AG09309 (cell line): ENCODE data around the gene DRAXIN.

Source experiments
- DNase-seq: peaks from one replicate; pipeline ENCODE4 v3.0.0-alpha.2; 2010; ENCODE audit warnings: low read depth
- H3K4me3 ChIP-seq: 2 replicates; pipeline ENCODE4 v1.5.1; 2011; ENCODE audit warnings: mild to moderate bottlenecking, low read depth, low read length, moderate library complexity; ENCODE audit not compliant: control insufficient read depth
- CTCF ChIP-seq: IDR thresholded peaks from 2 replicates; pipeline ENCODE4 v1.5.1; 2011; ENCODE audit warnings: mild to moderate bottlenecking, low read depth, low read length, inconsistent platforms; ENCODE audit not compliant: insufficient read depth, control insufficient read depth; ENCODE audit errors: missing control alignments

Gene DRAXIN

GRCh38 chr1:11740258-11741192 lies 49.0 kb downstream of the DRAXIN start:
- DNase-seq: no peak
- H3K4me3 ChIP-seq: no peak overlapping the region
- no peak for TF ChIP-seq CTCF

GRCh38 chr1:11741482-11741881 lies 50.0 kb downstream of the DRAXIN start:
- DNase-seq: no peak
- TF ChIP-seq CTCF: no peak
- H3K4me3 ChIP-seq: no peak overlapping the region

GRCh38 chr1:11741919-11742558 lies 50.5 kb downstream of the DRAXIN start:
- H3K4me3 ChIP-seq: no peak overlapping the region
- no peak for DNase-seq
- TF ChIP-seq CTCF: no peak

- no peak for DNase-seq
Measured at GRCh38 chr1:11744287-11744686, 52.8 kb downstream of the DRAXIN start.

GRCh38 chr1:11746092-11746491 lies 54.6 kb downstream of the DRAXIN start:
- no peak for DNase-seq
- no peak for TF ChIP-seq CTCF

More at GRCh38 chr1:11744287-11744686, 52.8 kb downstream of the DRAXIN start:
- no peak overlapping the region for H3K4me3 ChIP-seq
- TF ChIP-seq CTCF: no peak

GRCh38 chr1:11746795-11747487 lies 55.4 kb downstream of the DRAXIN start:
- DNase-seq: no peak
- TF ChIP-seq CTCF: no peak
- no peak overlapping the region for H3K4me3 ChIP-seq

More at GRCh38 chr1:11746092-11746491, 54.6 kb downstream of the DRAXIN start:
- H3K4me3 ChIP-seq: no peak overlapping the region
